ENCODE data around the gene PNMA8A.

GRCh38 chr19:46442808-46443450, 28.4 kb downstream of the PNMA8A start:
- no peak for TF ChIP-seq POLR2A (IDR thresholded peaks at IDR 0.05)
- no peak for TF ChIP-seq CTCF (IDR thresholded peaks at IDR 0.05)
